H1 (cell line): ENCODE measurements around the gene CDK9. TPM values are rescaled to one million over a fixed set of nuclear protein-coding genes. Genes with fewer than 3 reads are reported as not detected.
A peak's percentile ranks its signal among the peaks of the same experiment; 100 is the strongest.

Experiments used
- HDAC2 ChIP-seq, 2 experiments: fragments of 300-600 bp in 1 of 2; sonication (generic) in 1 of 2; IDR thresholded peaks; 2 replicates each; pipeline ENCODE4 v1.6.1; 2011 to 2012; ENCODE audit warnings: low read depth in 2 of 2, low read length in 2 of 2, mild to moderate bottlenecking in 2 of 2, moderate library complexity in 2 of 2, borderline replicate concordance in 1 of 2, inconsistent platforms in 1 of 2
- POLR2AphosphoS5 ChIP-seq: IDR thresholded peaks from 2 replicates; pipeline ENCODE4 v1.6.1; 2011; ENCODE audit warnings: low read depth, low read length
- RAD21 ChIP-seq, 2 experiments: IDR thresholded peaks in 1 of 2; conservative IDR thresholded peaks in 1 of 2; 2 replicates each; pipeline ENCODE4 v1.6.1; 2011; ENCODE audit warnings: low read depth in 2 of 2, low read length in 2 of 2, improper control_type of control experiment in 1 of 2, inconsistent platforms in 1 of 2, mild to moderate bottlenecking in 1 of 2, moderate library complexity in 1 of 2
- polyA plus RNA-seq, 7 experiments: library from polyadenylated mRNA; depleted of rRNA in 3 of 7; stranded (reverse) in 5 of 7; unstranded in 2 of 7; fragments of >200 nt in 5 of 7; fragments of 200-250 nt in 2 of 7; gene quantifications; 1 replicate in 5 of 7; 2 replicates in 1 of 7; 4 replicates in 1 of 7; pipeline versions ENCODE4 v1.2.1 to v1.2.3, GENCODE V29; 2011 to 2013; ENCODE audit warnings: missing spikeins in 2 of 7, mixed read lengths in 2 of 7
- total RNA-seq: library from RNA; stranded (reverse); fragmentation: NEBNext Ultra II Directional; extraction: Animal tissue kit (Norgen Biotek cat#: 25700); gene quantifications from 2 replicates; pipeline ENCODE4 v1.2.1, GENCODE V29; 2021

CDK9 gene
- total and polyA plus RNA-seq, 2 of the 8 experiments (the other 6 are each of a cell fraction or from before 2014, with no cell fraction given), result 69.1 to 87.5 TPM

GRCh38 chr9:127825319-127826051, 39.7 kb downstream of the CDK9 start (continued):
- TF ChIP-seq POLR2AphosphoS5, result peak; percentile 74; the same call in 1 of the 2 replicates
- TF ChIP-seq HDAC2 (IDR thresholded peaks at IDR 0.05; ENCODE audit: borderline replicate concordance in 1 of 2, low read depth in 2 of 2, low read length in 2 of 2), result 0 out of 4 replicates have a peak, but pooled peaks of 1 of the 2 experiments have one; percentile 10
- TF ChIP-seq RAD21 (IDR thresholded peaks at IDR 0.05 in 1 of 2, conservative IDR thresholded peaks at IDR 0.05 in 1 of 2; ENCODE audit: low read depth in 2 of 2, low read length in 2 of 2), result peak; percentile 27 to 47; a peak in 2 of 4 replicates
